HG02938 (cell line): ENCODE results near the gene CLEC16A.

Experiments used
- ATAC-seq: cut with Tn5 transposase; IDR thresholded peaks from one replicate; pipeline ENCODE4 v1.9.1; 2021; ENCODE audit warnings: mild to moderate bottlenecking, moderate library complexity; ENCODE audit not compliant: unreplicated experiment

CLEC16A gene

DNA sequence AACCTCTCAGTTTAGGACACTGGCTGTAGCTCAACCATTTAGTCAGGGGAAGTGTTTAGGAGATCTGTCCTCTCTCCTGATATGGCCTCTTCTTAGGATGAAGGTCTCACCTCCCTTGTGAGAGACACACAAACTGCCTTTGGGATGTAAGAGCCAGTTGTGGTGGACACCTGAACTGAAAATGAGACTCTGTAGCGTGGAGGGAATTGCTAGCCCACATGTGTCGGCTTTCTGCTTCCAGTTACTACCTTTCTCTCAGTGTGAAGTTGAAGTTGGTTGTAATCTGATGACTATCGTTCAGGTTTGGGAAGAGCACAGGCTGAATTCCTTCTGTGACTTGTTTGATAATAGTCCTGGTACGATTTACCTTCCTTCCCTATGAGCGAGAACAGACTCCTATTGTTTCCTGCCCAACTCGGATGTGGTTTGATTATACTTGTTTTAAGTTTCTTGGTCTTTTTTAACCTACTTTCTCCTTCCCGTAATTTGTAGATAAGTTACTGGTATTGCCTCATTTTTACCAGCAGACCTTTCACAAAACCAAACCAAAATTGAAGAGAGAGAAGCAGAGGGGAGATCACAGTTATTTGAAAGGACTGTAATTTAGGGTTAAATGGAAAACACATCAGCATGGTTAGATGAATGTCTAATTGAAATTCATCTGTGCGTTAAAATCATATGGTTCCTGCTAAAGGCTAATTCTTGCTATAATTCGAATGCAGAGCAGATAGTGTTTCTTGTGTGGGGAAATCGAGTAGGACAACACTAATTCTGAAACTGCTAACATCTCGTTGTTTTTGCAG, 43.2 kb downstream of the CLEC16A start:
- no peak for ATAC-seq

DNA sequence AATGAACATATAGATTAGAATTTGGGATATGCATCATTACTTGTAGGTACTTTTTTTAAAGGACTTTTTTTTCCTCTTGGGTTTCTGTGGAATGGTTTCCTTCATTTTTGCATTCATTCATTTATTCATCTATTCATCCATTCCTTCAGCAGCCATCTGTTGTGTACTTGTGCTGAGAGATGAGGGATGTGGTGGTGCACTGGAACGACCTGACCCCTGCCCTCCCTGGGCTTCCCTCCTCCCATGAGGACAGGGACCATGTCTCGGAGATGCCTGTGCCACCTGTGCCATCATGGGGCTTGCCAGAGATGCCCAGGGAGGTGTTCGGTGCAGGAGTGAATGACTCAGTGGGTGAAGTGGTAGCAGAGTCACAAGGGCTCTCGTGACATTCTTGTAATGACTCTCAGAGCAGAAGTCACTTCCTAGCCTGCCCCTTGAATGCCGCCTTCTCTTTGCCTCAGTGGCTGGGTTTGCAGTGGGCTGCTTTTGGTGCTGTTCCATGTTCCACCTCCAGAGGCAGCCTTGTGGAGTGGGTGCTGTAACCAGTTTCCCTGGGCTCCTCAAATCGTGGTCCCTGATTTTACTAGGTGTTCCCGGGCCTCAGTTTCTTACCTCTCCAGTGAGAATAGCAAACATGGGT, 43.9 kb downstream of the CLEC16A start:
- ATAC-seq: peak; percentile 60

- no peak for ATAC-seq
Measured at GRCh38 chr16:10988879-10989278, 44.5 kb downstream of the CLEC16A start.

DNA sequence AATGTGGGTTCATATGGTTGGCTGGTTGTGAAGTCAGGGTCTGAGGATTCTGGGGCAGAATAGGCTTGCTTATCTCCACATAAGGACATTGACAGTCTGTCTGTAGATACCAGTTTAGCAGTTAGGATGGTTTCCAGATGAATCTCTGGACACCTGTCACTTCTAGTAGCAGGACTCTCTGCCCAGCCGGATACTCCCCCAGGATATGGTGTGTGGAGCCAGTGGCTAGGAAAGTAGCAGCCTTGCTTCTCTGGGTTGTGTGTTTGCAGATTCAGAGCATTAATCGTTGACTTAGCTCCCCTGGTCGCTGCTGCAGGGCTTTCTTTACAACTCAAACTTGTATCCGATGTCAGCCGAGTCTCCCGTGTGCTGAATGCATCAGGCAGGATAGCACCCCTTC, 45.2 kb downstream of the CLEC16A start:
- no peak for ATAC-seq

- no peak for ATAC-seq
Measured at GRCh38 chr16:10990378-10990777, 46.0 kb downstream of the CLEC16A start.

DNA sequence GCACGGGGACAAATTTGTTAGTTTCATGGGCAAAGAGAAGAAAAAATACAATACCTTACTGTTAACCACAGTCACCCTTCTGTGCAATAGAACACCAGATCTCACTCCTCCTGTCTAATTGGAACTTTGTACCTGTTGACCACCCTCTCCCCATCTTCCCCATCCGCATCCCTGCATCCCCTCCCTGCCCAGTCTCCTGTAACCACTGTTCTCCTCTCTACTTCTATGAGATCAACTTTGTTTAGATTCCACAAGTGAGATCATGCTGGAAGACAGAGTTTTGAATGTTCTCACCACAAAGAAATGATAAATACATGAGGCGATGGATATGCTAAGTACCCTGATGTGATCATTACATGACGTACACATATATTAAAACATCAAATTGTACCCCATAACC, 47.7 kb downstream of the CLEC16A start:
- ATAC-seq: no peak

DNA sequence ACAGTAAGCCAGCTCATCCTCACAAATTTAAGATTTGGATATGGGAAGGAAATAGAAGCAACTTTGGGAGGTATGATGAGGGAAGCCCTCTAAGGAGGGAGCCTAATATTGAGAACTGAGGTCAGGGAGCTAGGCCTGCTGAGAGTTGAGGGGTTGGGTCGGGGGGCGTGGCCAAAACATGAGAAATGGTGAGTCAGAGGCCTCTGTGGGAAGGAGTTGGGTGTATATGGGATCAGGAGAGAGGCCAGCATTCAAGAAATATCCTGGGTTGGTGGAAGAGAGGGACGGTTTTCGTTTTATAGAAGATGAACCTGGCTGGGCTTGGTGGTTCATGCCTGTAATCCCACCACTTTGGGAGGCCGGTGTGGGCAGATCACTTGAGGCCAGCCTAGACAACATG, 48.4 kb downstream of the CLEC16A start:
- ATAC-seq: no peak

DNA sequence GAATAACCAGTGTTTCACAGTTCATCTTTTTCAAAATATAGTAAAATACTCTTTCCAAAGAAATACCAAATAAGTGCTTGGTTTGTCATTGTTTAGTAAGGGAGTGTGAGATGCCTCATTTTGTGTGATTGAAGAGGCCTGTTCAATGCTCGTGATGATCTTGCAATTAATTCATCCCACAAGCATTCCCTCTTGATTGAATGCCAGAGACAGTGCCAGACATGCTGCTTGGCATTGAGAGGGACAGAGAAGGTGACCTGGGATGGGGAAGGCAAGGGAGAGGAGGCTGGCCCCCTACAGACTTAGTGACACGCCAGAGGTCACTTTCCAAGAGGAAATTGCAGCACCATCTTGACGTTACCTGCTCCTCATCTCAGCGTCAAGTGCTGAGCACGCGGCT, 49.3 kb downstream of the CLEC16A start:
- no peak for ATAC-seq

- ATAC-seq: no peak
Measured at GRCh38 chr16:10994571-10994970, 50.2 kb downstream of the CLEC16A start.

DNA sequence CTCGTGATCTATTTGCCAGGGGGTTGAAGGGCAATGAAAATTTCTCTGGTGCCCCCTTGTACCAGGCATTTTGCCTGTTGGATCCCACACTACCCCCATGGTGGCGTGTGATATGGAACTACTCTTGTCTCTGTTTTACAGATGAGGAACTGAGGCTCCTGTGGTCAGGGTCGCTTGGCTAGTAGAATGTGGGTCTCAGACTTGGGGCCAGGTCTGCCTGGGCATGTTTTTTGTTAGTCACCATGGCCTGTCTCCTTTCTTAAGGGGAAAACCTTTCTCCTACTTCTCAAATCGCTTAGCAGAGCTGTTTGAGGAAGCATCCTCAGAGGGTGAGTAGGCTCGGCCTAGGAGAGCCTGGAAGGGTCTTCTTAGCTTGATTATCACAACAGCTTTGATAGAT, 51.2 kb downstream of the CLEC16A start:
- ATAC-seq: no peak

DNA sequence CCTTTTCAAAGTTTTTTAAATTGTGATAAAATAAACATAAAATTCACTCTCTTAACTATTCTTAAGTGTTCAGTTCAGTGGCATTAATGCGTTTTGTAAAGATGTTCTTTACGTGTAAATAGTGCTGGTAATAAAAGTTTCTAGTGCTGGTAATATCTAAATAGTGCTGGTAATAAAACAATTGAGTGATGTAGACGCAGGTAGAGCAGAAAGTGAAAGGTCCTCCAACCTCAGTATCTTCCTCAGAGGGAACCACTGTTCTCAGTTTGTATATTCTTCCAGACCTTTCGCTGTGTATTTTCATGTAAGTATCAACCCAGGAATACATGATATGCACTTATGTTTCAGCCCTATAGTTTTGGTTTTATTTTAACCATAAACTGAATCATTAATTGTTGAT, 53.1 kb downstream of the CLEC16A start:
- no peak for ATAC-seq

DNA sequence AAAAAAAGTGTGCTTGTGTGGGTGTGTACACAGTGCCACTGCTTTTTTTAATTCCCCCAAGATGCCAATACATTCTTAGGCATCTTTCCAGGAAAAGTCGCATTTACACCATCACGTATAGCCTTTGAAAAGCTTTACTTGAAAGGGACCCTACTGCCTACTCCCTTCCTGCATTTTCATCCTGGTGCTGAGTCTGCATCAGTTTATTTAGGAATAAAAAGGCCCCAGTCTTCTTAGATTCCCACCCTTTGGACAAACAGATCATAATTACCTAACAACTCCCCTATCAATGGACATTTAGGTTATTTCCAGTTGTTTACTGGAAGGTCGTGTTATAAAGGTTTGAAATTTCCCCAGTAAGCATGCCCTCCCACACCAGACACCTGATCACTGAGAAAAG, 54.9 kb downstream of the CLEC16A start:
- no peak for ATAC-seq

GRCh38 chr16:11001611-11002010, 57.2 kb downstream of the CLEC16A start:
- no peak for ATAC-seq

DNA sequence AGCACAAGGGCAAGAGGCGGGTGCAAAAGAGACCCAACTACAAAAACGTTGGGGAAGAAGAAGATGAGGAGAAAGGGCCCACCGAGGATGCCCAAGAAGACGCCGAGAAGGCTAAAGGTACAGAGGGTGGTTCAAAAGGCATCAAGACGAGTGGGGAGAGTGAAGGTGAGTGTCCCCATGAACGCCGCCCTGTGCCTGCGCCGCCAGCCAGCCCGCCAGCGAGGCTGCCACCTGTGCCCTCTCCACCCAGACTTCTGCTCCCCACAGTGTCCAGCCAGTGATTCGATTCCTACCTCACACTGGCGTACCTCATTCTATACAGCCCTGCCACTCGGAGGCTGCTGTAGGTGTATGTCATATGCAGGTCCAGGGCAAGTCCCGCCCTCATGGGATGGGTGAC, 58.8 kb downstream of the CLEC16A start:
- ATAC-seq: no peak

DNA sequence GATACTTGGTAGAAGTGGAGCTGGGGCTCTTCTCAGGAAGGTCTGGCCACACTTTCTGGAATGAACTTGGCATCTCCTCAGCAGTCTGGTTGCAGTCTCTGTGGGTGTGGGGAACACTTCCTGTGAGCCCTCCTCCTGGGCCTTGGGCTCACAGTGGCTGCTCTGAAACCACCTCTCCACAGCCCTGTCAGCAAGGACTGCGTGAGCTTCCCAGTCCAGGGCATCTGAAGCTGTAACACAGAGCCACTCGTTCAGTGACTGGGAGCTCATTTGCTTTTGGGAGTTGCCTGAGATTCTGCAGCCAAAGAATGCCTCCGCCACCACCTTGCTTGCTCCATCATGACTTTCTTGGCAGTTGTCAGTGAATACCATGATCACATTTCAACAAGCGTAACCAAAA, 60.0 kb downstream of the CLEC16A start:
- no peak for ATAC-seq

- ATAC-seq: no peak
Measured at GRCh38 chr16:11004973-11005610, 60.7 kb downstream of the CLEC16A start.

DNA sequence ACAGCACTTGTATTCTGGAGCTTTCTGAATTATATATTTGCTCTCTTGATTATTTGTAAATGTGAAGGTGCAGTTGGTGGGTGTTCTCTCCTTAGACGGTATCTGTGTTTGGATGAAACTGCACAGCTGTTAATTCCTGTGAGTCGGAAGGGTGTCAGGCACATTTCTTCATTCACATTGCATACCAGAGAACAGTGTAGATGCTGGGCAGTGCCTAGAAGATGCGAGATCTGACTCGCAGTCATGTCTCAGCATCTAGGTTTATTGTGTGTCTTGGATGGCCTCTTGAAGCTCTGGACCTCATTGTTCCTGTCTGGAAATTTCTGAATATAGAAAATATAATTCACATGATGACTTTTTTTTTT, 61.2 kb downstream of the CLEC16A start:
- ATAC-seq: no peak

GRCh38 chr16:11006656-11007055, 62.3 kb downstream of the CLEC16A start:
- no peak for ATAC-seq

GRCh38 chr16:11007714-11008280, 63.4 kb downstream of the CLEC16A start:
- ATAC-seq: no peak

GRCh38 chr16:11009027-11009755, 64.8 kb downstream of the CLEC16A start:
- ATAC-seq: no peak

DNA sequence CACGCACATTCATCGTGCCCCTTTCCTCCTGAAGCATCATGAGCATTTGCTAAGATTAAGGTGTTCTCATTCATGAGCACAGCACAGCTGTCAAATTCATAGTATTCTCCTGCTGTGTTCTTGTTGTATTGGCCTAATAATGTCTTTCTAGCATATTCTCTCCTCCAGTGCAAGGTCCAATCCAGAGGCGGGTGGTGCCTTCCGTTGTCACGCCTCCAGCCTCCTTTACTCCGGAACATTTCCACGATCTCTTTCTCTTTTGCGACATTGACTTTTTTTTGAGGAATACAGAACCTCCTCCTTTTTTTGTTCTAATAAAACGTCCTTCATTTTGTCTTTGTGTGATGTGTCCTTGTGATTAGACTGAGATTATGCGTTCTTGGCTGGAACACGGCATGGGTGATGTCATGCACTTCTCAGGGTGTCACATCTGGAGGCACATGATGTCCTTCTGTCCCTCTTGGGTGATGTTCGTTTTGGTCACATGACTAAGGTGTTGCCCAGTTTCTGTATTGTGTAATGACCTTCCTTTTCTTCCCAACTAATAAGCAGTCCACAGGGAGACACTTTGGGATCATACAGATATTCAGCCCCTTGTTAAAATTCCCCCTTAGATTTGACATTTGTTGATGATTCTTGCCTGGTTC, 66.3 kb downstream of the CLEC16A start:
- no peak for ATAC-seq
